Heart left ventricle (tissue), 16 donors: ENCODE results near the gene PCSK1. TPM values are rescaled to one million over a fixed set of nuclear protein-coding genes. Genes with fewer than 3 reads are reported as not detected.
"Not testable (repeated sequence)": the region's sequence is repeated elsewhere in the genome, so short reads cannot be mapped to it uniquely, and the experiment has no call there.

Experiments
- ATAC-seq, 4 donors: fragments of 200-7000 bp; cut with Tn5 transposase; one replicate each; pipeline ENCODE4 v1.9.1; 2020 to 2022; ENCODE audit warnings: moderate library complexity in 4 of 4, mild to moderate bottlenecking in 3 of 4, moderate number of reproducible peaks in 1 of 4
- DNase-seq, 5 donors: peaks; one replicate each; pipeline ENCODE4 v3.0.0-alpha.2; 2020
- H3K27ac ChIP-seq, 12 donors: fragments of 200-600 bp; sonication (generic) in 4 of 12; one replicate each; pipeline versions ENCODE4 v1.5.0 to v1.8.0; 2016 to 2022; ENCODE audit warnings: mild to moderate bottlenecking in 2 of 12
- H3K27me3 ChIP-seq, 9 donors: fragments of 200-600 bp; sonication (generic) in 2 of 9; one replicate each; pipeline versions ENCODE4 v1.5.1 to v1.8.0; 2016 to 2022; ENCODE audit warnings: mild to moderate bottlenecking in 3 of 9
- H3K36me3 ChIP-seq, 9 donors: fragments of 200-600 bp; sonication (generic) in 2 of 9; one replicate each; pipeline versions ENCODE4 v1.5.0 to v1.8.0; 2018 to 2022; ENCODE audit warnings: mild to moderate bottlenecking in 2 of 9
- H3K4me1 ChIP-seq, 12 donors: fragments of 200-600 bp; sonication (generic) in 4 of 12; one replicate each; pipeline versions ENCODE4 v1.5.0 to v1.8.0; 2016 to 2022; ENCODE audit warnings: mild to moderate bottlenecking in 3 of 12
- H3K4me3 ChIP-seq, 12 donors: fragments of 200-600 bp; sonication (generic) in 4 of 12; one replicate each; pipeline versions ENCODE4 v1.5.0 to v1.8.0; 2017 to 2022; ENCODE audit warnings: mild to moderate bottlenecking in 9 of 12, moderate library complexity in 4 of 12
- H3K9me3 ChIP-seq, 12 donors: fragments of 200-600 bp; sonication (generic) in 4 of 12; one replicate each; pipeline versions ENCODE4 v1.5.0 to v1.8.0; 2016 to 2022; ENCODE audit warnings: mild to moderate bottlenecking in 1 of 12
- POLR2A ChIP-seq, 2 donors: fragments of 450-650 bp; IDR thresholded peaks; one replicate each; pipeline ENCODE4 v1.6.1; 2017; ENCODE audit warnings: antibody characterized with exemption in 2 of 2, mild to moderate bottlenecking in 2 of 2, moderate library complexity in 2 of 2
- WGBS, 4 donors: extraction: QIAGEN DNeasy Blood & Tissue Kit in 2 of 4; methylation state at CpG; one replicate each; pipeline versions ENCODE4 v1.1.5 to v1.1.7; 2013 to 2018; 5-methylcytosine and 5-hydroxymethylcytosine counted together
- intact Hi-C, 10 donors: fragments of 100-400 bp; cut with DNase I; formaldehyde crosslinking; loops; one replicate each; pipeline versions ENCODE4 v1.11.1 to v1.14.2; 2022
- polyA plus RNA-seq, 2 donors: library from polyadenylated mRNA; stranded (reverse); fragments of 200-250 nt; gene quantifications; one replicate each; pipeline ENCODE4 v1.2.3, GENCODE V29; 2013
- total RNA-seq, 9 donors: library from RNA; depleted of rRNA in 2 of 9; stranded (reverse); fragments of >200 nt in 2 of 9; fragmentation: NEBNext Ultra II Directional in 3 of 9; extraction: Animal tissue kit (Norgen Biotek cat#: 25700) in 3 of 9; gene quantifications; one replicate each; pipeline versions ENCODE4 v1.1.0 to v1.2.4, GENCODE V29; 2016 to 2023
- TF ChIP-seq, protein P1 (sequence below), 12 donors: fragments of 200-600 bp; sonication (generic) in 4 of 12; IDR thresholded peaks; one replicate each; pipeline versions ENCODE4 v1.5.0 to v1.8.0; 2018 to 2022; ENCODE audit warnings: antibody characterized with exemption in 12 of 12, mild to moderate bottlenecking in 5 of 12
- donor health status: ischemic (EF 13 %, LVEDD 7.1; RV severe dilation, severe dysfunction).
- donor health status: healthy with polysubstance abuse.
- donor health status: DM: no; HTN: yes; CAD: no.
- donor health status: DM: no; HTN: no; CAD: no.
- donor health status: ischemic (EF 25% LVEDD 6.9; RV normal size, moderate dysfunction).
- donor health status: ischemic (EF 25% LVEDD 5.7; RV mildly dilated, moderate dysfunction).
- donor health status: healthy.
- donor health status: DM: yes; HTN: yes; CAD: no.
- donor health status: ischemic (EF 35%, LVEDD 5.7; RV mildly dilated, moderate dysfunction).
- donor health status: nonischemic (EF 11% LVEDD 7.7; RV severe dilation, severe dysfunction).
- donor health status: DM: yes; HTN: yes; CAD: no.
- donor health status: PGD.
- donor health status: ischemic (EF 29% LVEDD 5.4; RV normal size, mild dysfunction).
- donor health status: nonischemic (EF 23%, LVEDD 6.1; RV moderate dilation, normal function).

The PCSK1 gene
- total and polyA plus RNA-seq, 11 donors = 0.04 to 0.81 (median 0.40) TPM; not detected in 3

DNA sequence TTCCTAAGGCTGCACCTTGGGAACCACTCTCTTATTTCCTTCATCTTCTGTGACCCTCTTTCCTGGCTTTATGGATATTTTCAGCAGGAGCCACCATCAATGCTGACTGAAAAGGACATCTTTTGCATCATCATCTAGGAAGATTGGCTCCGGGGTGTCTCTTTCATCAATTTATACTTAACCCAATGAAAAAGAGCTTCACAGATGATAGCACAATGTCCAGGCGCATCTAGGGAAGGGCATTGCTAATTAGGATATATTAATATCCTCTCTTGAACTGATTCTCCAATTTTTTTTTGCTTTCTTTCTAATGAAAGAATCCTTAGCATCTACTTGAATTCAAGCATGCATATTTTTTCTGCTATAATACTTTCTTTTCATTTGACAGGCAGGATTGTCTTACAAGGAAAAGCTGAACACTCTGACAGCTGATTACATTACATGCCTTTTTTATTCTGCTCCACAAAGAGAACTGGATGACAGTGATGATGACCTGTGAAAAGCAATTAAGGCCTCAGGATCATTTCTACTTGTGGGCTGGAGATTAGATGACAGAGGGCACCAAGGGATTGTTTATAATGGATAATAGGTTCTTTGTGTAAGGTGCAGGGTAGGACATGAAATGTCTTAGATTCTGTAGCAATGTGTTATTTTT lies 60.2 kb downstream of the PCSK1 start:
- TF ChIP-seq, protein P1, sequence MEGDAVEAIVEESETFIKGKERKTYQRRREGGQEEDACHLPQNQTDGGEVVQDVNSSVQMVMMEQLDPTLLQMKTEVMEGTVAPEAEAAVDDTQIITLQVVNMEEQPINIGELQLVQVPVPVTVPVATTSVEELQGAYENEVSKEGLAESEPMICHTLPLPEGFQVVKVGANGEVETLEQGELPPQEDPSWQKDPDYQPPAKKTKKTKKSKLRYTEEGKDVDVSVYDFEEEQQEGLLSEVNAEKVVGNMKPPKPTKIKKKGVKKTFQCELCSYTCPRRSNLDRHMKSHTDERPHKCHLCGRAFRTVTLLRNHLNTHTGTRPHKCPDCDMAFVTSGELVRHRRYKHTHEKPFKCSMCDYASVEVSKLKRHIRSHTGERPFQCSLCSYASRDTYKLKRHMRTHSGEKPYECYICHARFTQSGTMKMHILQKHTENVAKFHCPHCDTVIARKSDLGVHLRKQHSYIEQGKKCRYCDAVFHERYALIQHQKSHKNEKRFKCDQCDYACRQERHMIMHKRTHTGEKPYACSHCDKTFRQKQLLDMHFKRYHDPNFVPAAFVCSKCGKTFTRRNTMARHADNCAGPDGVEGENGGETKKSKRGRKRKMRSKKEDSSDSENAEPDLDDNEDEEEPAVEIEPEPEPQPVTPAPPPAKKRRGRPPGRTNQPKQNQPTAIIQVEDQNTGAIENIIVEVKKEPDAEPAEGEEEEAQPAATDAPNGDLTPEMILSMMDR (IDR thresholded peaks at IDR 0.05) = no peak
- TF ChIP-seq POLR2A (IDR thresholded peaks at IDR 0.05) = no peak
- no peak overlapping the region for H3K27ac ChIP-seq

DNA sequence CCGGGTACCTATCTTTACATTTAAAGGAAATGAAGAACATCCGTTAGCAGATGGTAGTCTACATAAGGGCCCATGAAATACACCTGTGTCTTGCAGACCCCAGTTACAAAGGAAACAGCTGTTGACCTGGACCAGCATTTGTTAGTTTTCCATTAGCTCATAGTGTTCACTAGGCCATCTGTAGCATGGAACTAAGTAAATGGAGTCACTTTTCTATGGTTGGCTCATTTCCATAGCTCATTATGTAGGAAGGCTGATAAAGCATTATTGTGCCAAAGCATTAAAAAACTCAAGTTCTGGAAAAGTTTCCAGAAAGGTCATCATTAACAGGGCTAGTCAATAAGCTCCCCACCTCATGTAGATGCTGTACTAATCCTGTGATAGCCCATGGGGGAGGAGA lies 62.1 kb downstream of the PCSK1 start:
- Histone ChIP-seq H3K9me3 (no peaks in the 10 kb centered on the region), H3K4me1 (no peaks in the 10 kb centered on the region), H3K27ac (no peak overlapping the region), H3K27me3 (no peaks in the 10 kb centered on the region), H3K4me3 (no peak overlapping the region), H3K36me3 (no peaks in the 10 kb centered on the region)
- no peak for ATAC-seq
- WGBS, 4 donors = 53 to 69% (median 62%) methylated on average over 2 of the region's 2 CpGs
- intact Hi-C loops = no loop called here
- no peak for DNase-seq
- TF ChIP-seq POLR2A (IDR thresholded peaks at IDR 0.05) = no peak
- TF ChIP-seq, protein P1 (IDR thresholded peaks at IDR 0.05) = no peak

More for the DNA sequence above, 60.2 kb downstream of the PCSK1 start:
- Histone ChIP-seq H3K4me3 (no peak overlapping the region), H3K9me3 (no peaks in the 10 kb centered on the region), H3K4me1 (no peaks in the 10 kb centered on the region), H3K36me3 (no peaks in the 10 kb centered on the region), H3K27me3 (no peaks in the 10 kb centered on the region)
- intact Hi-C loops = no loop called here
- DNase-seq = no peak
- no peak for ATAC-seq
- 59 to 91% (median 88%) methylated on average over 2 of the region's 2 CpGs for WGBS, 4 donors

DNA sequence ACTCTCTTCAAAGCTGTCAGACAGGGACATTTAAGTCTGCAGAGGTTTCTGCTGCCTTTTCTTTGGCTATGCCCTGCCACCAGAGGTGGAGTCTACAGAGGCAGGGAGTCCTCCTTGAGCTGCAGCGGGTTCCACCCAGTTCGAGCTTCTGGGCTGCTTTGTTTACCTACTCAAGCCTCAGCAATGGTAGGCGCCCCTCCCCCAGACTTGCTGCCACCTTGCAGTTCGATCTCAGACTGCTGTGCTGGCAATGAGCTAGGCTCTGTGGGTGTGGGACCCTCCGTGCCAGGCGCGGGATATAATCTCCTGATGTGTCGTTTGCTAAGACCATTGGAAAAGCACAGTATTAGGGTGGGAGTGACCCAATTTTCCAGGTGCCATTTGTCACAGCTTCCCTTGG lies 65.7 kb downstream of the PCSK1 start:
- H3K27ac ChIP-seq, H3K36me3 ChIP-seq, intact Hi-C loops, DNase-seq, H3K4me3 ChIP-seq, H3K4me1 ChIP-seq, H3K27me3 ChIP-seq, H3K9me3 ChIP-seq, ATAC-seq: not testable (repeated sequence)
- 90 to 95% (median 92%) methylated on average over 8 of the region's 8 CpGs for WGBS, 4 donors

DNA sequence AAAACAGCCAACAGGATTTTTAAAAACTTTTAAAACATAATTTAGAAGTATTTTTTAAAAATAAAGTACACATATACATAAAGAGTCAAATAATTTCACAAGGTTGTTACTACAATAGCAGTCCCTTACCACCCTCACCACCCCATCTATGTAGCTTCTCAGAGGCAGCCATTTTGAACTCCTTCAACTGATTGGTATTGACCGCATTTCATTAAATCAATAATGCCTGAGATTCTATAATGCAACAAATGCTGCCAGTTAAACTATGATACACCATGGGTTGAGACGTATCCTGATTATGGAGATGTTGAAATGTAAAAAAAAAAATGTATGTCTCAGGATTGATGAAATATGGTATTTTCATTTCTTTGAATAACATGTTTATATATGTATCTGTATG lies 78.8 kb downstream of the PCSK1 start:
- intact Hi-C loops = no loop called here
- ATAC-seq (no peak), DNase-seq (no peak)
- 94 to 97% (median 96%) methylated on average over 2 of the region's 2 CpGs for WGBS, 4 donors
- H3K4me3 ChIP-seq = no peak overlapping the region
- H3K9me3 ChIP-seq = peaks cover 0 to 5% (median 0%) of the 10 kb centered on the region in 12 donors
- H3K27me3 ChIP-seq = no peaks in the 10 kb centered on the region
- H3K4me1 ChIP-seq = peaks cover 0 to 9% (median 0%) of the 10 kb centered on the region in 12 donors
- H3K36me3 ChIP-seq = no peaks in the 10 kb centered on the region
- TF ChIP-seq, protein P1 (IDR thresholded peaks at IDR 0.05) = no peak
- TF ChIP-seq POLR2A (IDR thresholded peaks at IDR 0.05) = no peak
- H3K27ac ChIP-seq = no peak overlapping the region

DNA sequence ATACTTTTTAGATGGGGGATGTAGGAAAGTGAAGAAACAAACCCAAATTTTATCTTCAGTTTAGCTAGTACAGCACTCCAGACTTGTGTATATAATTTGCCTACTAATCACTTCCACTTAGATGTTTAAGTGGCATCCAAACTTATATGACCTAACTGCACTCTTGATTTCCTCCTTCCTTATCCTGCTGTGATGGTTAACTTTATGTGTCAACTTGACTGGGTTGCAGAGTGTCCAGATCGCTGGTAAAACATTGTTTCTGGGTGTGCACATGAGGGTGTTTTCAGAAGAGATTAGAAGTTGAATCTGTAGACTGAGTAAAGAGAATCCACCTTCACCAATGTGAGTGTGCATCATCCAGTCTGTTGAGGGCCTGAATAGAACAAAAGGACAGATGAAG lies 79.8 kb downstream of the PCSK1 start:
- Histone ChIP-seq H3K27me3 (no peaks in the 10 kb centered on the region), H3K4me3 (no peak overlapping the region), H3K9me3 (peaks cover 0 to 4% (median 0%) of the 10 kb centered on the region in 12 donors), H3K27ac (no peak overlapping the region), H3K36me3 (no peaks in the 10 kb centered on the region), H3K4me1 (peaks cover 0 to 9% (median 0%) of the 10 kb centered on the region in 12 donors)
- intact Hi-C loops = no loop called here
- ATAC-seq (no peak), DNase-seq (no peak)
- WGBS, 4 donors = 67 to 84% (median 74%) methylated on average over 1 of the region's 1 CpG
- no peak for TF ChIP-seq POLR2A (IDR thresholded peaks at IDR 0.05)
- TF ChIP-seq, protein P1 (IDR thresholded peaks at IDR 0.05) = no peak
